GM12891 (cell line): ENCODE results near the gene VGF.

Experiments used
- DNase-seq: peaks from one replicate; pipeline ENCODE4 v3.0.0; 2011; ENCODE audit warnings: low spot score; ENCODE audit not compliant: insufficient read length
- FAIRE-seq: peaks from 2 replicates; lab custom pipeline; 2011; peaks lifted over from hg19 to GRCh38; lab: Jason Lieb, UNC
- PAX5 ChIP-seq: IDR thresholded peaks from 2 replicates; pipeline ENCODE4 v1.6.1; 2011; ENCODE audit warnings: low read length, moderate library complexity, mild to moderate bottlenecking; ENCODE audit not compliant: insufficient read depth, severe bottlenecking
- POLR2A ChIP-seq: IDR thresholded peaks from 2 replicates; pipeline ENCODE4 v1.6.1; 2011; ENCODE audit warnings: low read depth, low read length, control low read depth
- POLR2AphosphoS5 ChIP-seq: IDR thresholded peaks from 2 replicates; pipeline ENCODE4 v1.6.1; 2011; ENCODE audit warnings: low read depth, low read length, control low read depth
- POU2F2 ChIP-seq: IDR thresholded peaks from 2 replicates; pipeline ENCODE4 v1.6.1; 2011; ENCODE audit warnings: low read depth, mild to moderate bottlenecking, control low read depth, low read length, moderate library complexity
- SPI1 ChIP-seq: IDR thresholded peaks from 2 replicates; pipeline ENCODE4 v1.6.1; 2011; ENCODE audit warnings: low read depth, low read length, control low read depth
- TAF1 ChIP-seq: IDR thresholded peaks from 2 replicates; pipeline ENCODE4 v1.6.1; 2011; ENCODE audit warnings: low read depth, low read length, control low read depth

The VGF gene

DNA sequence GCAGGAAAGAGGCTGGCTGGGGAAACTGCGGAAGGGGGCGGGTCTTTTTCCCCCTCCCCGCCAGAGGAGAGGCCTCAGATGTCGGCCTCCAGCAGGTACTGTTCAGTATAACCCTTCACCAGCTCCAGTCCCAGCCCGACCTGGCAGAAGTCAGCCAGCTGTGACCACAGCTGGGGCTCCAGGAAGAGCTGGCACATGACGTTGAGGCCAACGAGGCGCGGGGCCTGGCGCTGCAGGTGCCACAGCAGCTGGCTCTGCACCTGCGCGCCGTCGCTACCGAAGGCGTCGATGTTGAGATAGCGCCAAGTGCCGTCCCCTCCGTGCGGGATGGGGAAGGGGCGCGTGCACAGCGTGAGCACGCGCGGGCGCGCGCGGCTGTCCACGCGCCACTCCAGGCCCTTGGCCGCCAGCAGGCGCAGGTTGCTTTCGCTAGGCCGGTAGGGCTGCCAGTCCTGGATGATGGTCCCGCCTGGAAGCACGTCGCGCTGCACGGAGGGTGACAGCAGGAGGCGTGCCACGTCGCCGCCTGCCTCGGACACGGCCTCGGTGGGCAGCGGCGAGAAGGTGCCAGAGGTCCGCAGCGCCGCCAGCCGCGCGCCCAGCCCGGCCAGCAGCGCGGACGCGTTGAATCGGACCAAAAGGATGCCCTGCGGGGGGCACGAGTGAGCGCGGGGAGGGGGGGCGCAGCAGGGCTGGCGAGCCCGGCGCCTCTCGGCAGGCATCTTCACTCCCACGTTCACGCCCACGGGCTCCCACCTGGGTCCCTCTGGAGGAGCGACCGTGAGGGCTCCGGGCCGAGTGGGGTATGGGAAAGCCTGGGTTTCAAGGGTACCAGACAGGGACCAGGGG, 6.9 kb upstream of the VGF start:
- TF ChIP-seq POU2F2 (no peak), SPI1 (no peak), PAX5 (no peak), POLR2AphosphoS5 (no peak), TAF1 (no peak), POLR2A (no peak)

DNA sequence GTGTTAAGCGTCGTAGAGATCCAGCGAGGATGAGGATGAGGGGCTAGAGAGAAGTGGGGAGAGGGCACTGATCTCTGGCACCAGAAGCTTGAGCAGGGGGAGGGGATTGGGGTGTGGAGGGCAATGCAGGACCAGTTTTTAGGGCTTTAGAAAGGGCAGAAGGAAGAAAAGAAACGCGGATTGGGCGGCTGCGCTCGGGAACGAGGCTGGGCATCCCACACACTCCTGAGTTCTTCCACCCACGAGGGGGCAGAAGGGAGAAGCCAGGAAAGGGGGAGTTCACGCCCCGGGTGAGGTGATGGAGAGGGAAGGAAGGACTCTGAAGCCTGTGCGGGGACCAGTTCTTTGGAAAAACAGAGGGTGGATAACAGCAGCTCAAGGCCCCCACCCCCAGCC, 6.1 kb upstream of the VGF start:
- DNase-seq: no peak
- TF ChIP-seq PAX5: no peak
- FAIRE-seq: no peak

More for the DNA sequence above, 6.9 kb upstream of the VGF start:
- FAIRE-seq: peak; percentile 55
- no peak for DNase-seq

DNA sequence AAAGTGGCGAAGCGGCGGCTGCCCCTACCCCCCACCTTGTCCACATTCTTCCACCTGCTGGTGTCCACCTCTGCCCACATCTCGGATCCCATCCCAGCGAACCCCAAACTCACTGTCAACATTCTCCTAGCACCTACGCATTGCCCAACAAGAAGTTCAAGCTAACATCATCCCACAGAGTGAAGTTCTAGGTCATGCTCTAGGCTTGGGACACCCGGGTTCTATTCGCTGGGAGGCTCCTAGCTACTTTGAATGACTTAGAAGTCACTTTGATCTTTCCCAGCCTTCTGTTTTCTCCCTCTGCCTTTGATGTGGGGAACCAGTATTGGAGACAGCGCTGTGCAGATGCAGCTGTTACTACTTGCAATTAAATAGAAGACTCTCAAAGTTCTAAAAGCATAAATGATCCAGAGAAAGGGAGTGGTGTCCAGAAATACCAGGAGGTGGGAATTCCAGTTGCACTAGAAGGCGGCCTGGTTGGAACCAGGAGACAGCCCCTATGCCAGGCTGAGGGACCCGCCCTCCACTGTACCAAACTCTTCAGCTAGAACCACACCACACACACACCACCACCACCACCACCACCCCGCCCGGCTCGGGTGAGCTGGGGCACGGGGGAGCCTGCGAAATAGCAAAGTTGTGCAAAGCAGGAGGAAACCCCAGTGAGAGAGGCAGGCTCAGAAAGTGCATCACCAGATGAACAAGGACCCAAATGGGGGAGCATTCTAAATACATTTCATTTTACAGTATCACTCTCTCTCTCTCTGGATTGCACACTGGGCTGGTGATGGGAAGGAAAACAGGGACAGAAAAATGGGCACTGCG, 5.5 kb upstream of the VGF start:
- TF ChIP-seq POLR2AphosphoS5 (no peak), POU2F2 (no peak), PAX5 (no peak), SPI1 (no peak), POLR2A (no peak), TAF1 (no peak)
- DNase-seq (no peak), FAIRE-seq (no peak)

DNA sequence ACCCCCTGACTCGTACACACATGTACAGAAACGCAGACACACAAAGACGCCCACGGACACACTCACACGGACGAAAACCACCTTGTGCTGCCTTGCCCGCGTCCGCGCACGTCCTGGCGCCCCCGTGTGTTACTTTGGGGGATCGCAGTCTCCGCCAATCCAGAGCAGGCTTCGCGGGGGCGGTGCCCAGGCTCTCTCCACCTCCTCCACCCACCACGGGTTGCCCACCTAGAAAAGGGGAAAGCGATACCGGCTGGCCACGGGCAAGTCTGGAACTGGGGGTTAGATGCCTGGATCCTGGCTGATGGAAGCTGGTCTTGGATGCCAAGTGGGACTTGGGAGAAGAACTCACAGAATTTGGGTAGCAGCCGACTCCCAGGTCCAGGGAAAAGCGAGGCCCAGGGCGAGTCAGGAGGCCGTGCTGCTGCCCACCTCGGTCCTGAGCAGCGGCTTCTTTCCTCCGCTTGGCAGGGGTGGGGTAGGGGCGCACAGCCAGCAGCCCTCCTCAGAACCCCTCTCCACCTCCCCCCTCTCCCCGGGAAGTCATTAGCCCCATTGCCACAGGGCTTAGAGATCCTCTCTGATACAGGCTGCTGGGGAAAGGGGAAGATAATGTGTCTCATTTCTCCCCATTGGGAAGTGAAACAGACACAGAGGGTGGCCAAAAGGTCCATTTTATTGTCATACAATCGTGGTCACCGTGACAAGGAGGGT, 4.6 kb upstream of the VGF start:
- TF ChIP-seq POLR2A (no peak), POLR2AphosphoS5 (no peak), TAF1 (no peak), PAX5 (no peak), SPI1 (no peak), POU2F2 (peak; percentile 51; the same call in 1 of the 2 replicates)
- FAIRE-seq: peak; percentile 85
- peak; percentile 72 for DNase-seq

DNA sequence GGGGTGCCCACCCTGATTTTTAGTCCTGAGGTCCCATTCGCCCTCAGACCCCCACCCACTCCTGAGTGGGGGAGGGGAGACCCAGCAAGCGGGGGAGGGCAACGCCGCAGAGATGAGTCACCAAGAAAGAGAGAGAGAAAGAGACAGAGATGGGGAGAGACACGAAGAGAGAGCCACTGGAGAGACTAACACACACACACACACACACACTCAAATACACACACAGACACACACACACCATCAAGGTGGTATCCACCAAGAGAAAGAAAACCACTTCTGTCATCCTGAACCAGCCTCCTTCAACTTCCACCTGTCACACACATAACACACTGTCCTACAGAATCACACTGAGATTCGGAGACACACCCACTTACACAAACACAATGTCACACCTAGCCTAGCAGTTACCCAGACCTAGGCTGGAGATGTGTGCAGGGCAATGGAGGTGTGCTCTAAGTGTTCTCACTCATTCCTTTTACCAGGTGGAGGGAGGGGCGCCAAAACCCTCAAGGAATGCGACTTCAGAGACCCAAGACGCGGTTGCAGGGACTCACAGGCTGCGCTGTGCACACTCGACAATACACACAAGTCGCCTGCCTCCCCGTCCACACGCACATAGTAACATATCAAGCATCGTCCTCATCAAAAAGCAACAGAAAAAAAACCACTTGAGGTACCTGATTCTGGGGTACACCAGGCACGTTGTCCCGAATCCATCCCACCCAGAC, 3.9 kb upstream of the VGF start:
- TF ChIP-seq TAF1 (no peak), POLR2A (no peak), SPI1 (no peak), PAX5 (no peak), POLR2AphosphoS5 (no peak), POU2F2 (no peak)
- DNase-seq: no peak

DNA sequence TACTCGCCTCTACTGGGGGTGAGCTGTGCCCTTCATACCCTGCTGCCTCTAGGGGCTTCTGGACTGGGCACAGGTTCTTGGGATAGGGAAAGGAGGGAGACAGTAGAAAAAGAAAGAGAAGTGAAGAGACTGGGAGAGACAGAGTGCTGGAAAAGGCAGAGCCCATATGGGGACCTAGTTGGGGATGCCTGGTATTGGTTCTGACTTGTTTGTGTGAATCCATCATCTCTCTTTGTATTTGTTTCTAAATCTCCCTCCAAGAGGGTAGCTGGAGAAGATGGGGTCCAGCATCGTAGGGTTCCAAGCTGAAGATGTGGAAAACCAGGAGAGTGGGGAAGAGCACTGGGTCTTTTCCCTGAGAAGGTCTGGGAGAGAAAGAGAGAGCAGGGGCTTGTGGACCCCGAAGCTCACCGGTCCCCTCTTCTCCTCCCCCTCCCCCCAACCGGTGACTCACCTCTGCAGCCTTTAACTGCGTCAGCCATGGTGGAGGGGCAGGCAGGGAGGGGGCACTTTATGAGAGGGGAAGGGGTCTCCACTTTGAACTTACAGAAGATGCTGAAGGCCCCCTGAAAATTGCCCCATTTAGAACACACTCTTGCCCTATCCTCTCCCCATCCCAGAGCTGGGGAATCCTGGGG, 3.2 kb upstream of the VGF start:
- DNase-seq: no peak
- FAIRE-seq: no peak
- TF ChIP-seq POLR2AphosphoS5 (no peak), POU2F2 (no peak)

More for the DNA sequence above, 3.9 kb upstream of the VGF start:
- peak; percentile 59 for FAIRE-seq

DNA sequence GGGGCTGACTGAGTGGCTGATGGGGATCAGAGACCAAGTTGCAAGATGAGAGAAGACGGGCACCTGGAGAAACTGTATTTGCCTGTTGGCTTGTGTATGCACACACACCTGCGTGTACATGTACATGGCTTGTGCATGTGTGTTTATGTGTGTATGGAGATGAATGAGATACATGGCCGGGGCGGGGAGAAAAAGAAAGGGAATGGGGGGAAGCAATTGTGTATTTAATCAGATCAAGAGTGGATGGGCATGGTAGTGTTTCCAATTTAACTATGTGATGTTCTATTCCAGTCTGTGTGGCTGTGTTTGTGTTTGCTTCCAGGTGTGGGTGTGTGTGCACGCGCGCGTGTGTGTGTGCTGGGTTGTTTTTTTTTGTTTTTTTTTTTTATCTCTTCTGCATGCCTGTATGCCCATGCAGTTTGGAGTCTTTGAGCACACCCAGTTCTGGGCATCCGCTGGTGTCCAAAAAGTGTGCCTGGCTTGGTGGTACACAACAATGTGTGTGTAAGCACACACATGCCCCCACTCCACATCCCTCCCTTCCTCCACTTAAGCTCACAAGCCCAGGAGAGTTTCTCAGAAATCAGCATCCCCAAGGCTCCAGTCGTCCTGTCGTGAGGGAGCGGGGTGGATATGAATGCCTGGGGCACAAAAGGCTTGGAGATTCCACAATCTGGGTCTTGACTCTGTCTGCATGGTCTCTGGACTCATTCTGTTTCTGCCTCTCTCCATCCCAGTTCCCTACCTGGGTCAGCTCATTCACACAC, 2.5 kb upstream of the VGF start:
- DNase-seq (no peak), FAIRE-seq (no peak)
- TF ChIP-seq POLR2A: no peak

DNA sequence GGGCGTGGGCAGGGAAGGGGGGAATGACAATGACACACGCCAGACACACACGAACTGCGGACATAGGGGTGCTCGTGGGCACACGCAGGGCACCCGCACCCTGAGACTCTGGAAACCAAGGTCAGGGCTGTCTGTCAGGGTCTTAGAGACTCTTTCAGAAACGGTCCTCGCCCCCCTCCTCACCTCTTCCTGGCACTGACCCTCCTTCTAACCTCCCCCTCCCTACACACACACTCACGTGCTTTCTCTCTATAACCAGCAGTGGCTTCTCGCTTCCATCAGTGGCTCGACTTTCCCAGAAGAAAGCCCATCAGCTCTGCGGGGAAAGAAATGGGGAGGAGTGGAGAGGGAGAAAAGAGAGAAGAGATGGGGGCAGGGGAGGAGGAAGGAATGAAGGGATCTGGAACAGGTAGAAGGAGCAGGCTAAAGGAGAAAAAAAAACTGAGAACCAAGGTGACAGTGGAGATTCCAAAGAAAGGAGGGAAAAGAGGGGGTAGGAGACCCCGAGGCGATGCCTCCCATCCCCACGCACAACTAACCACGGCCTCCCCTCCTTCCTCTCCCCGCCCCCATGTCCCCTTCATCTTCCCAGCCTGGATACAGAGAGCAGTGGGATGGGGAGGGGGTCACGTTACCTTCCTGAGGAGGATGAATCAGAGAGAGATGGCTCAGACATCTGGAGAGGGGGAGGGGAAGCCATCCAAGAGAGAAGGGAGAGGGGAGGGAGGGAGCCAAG, 1.7 kb upstream of the VGF start:
- FAIRE-seq (no peak), DNase-seq (no peak)
- TF ChIP-seq POU2F2: no peak
- TF ChIP-seq SPI1: no peak
- TF ChIP-seq PAX5: no peak
- no peak for TF ChIP-seq POLR2AphosphoS5
- TF ChIP-seq TAF1: no peak
- TF ChIP-seq POLR2A: no peak
